ENCODE results near the gene PDCD5.

GRCh38 chr19:32595491-32595890, 14.5 kb downstream of the PDCD5 start:
- TF ChIP-seq, protein P1, sequence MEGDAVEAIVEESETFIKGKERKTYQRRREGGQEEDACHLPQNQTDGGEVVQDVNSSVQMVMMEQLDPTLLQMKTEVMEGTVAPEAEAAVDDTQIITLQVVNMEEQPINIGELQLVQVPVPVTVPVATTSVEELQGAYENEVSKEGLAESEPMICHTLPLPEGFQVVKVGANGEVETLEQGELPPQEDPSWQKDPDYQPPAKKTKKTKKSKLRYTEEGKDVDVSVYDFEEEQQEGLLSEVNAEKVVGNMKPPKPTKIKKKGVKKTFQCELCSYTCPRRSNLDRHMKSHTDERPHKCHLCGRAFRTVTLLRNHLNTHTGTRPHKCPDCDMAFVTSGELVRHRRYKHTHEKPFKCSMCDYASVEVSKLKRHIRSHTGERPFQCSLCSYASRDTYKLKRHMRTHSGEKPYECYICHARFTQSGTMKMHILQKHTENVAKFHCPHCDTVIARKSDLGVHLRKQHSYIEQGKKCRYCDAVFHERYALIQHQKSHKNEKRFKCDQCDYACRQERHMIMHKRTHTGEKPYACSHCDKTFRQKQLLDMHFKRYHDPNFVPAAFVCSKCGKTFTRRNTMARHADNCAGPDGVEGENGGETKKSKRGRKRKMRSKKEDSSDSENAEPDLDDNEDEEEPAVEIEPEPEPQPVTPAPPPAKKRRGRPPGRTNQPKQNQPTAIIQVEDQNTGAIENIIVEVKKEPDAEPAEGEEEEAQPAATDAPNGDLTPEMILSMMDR (IDR thresholded peaks at IDR 0.05): no peak
- TF ChIP-seq EP300 (IDR thresholded peaks at IDR 0.05) (no peak), POLR2A (IDR thresholded peaks at IDR 0.05) (no peak), POLR2AphosphoS5 (IDR thresholded peaks at IDR 0.05) (no peak)

Measured in sigmoid colon (tissue), 4 donors.